GM23338 (cell line): ENCODE data around the gene DNAJC22. TPM values are rescaled to one million over a fixed set of nuclear protein-coding genes. Genes with fewer than 3 reads are reported as not detected.

ENCODE experiments used
- ATAC-seq: fragments of 200-7000 bp; cut with Tn5 transposase; 3 replicates; pipeline ENCODE4 v1.9.1; 2020
- DNase-seq: peaks from one replicate; pipeline ENCODE4 v3.0.0-alpha.2; 2015; ENCODE audit warnings: low spot score
- H2AFZ ChIP-seq: fragments of 200-600 bp; sonication (generic); 2 replicates; pipeline ENCODE4 v1.8.0; 2016; ENCODE audit warnings: antibody characterized with exemption, mild to moderate bottlenecking, moderate library complexity
- H3F3A ChIP-seq: fragments of 200-600 bp; sonication (generic); replicated peaks from 2 replicates; pipeline ENCODE4 v1.8.0; 2017; ENCODE audit warnings: antibody characterized with exemption, mixed run types, low read depth
- H3K27ac ChIP-seq: fragments of 200-600 bp; sonication (generic); 2 replicates; pipeline ENCODE4 v1.6.1; 2016; ENCODE audit warnings: low read depth
- H3K27me3 ChIP-seq: fragments of 200-600 bp; sonication (generic); 2 replicates; pipeline ENCODE4 v1.8.0; 2016; ENCODE audit warnings: mild to moderate bottlenecking, mixed run types, moderate library complexity; ENCODE audit not compliant: insufficient read depth
- H3K36me3 ChIP-seq: fragments of 200-600 bp; sonication (generic); 2 replicates; pipeline ENCODE4 v1.8.0; 2016; ENCODE audit warnings: mild to moderate bottlenecking; ENCODE audit not compliant: insufficient read depth
- H3K4me1 ChIP-seq: fragments of 200-600 bp; sonication (generic); 2 replicates; pipeline ENCODE4 v1.8.0; 2016; ENCODE audit warnings: mild to moderate bottlenecking, moderate library complexity; ENCODE audit not compliant: insufficient read depth
- H3K4me2 ChIP-seq: fragments of 200-600 bp; sonication (generic); 2 replicates; pipeline ENCODE4 v1.7.1; 2017; ENCODE audit warnings: mixed run types
- H3K4me3 ChIP-seq: fragments of 200-600 bp; sonication (generic); 2 replicates; pipeline ENCODE4 v1.6.1; 2016; ENCODE audit warnings: mixed run types
- H3K79me2 ChIP-seq: fragments of 200-600 bp; sonication (generic); replicated peaks from 2 replicates; pipeline ENCODE4 v1.8.0; 2017; ENCODE audit warnings: mild to moderate bottlenecking; ENCODE audit not compliant: insufficient read depth
- H3K9me2 ChIP-seq: fragments of 200-600 bp; sonication (generic); 2 replicates; pipeline ENCODE4 v1.8.0; 2017; ENCODE audit not compliant: insufficient read depth
- H4K20me1 ChIP-seq: fragments of 200-600 bp; sonication (generic); replicated peaks from 2 replicates; pipeline ENCODE4 v1.8.0; 2017; ENCODE audit warnings: mild to moderate bottlenecking; ENCODE audit not compliant: insufficient read depth
- H3K27ac Mint-ChIP-seq: 2 replicates; pipeline ENCODE4 v1.8.0; 2020; ENCODE audit warnings: inconsistent platforms, mild to moderate bottlenecking, moderate library complexity, mixed read lengths
- H3K27me3 Mint-ChIP-seq: 3 replicates; pipeline ENCODE4 v1.8.0; 2022; ENCODE audit warnings: low read depth, mild to moderate bottlenecking, moderate library complexity, mixed read lengths, inconsistent platforms; ENCODE audit not compliant: insufficient read depth, poor library complexity
- H3K36me3 Mint-ChIP-seq: 3 replicates; pipeline ENCODE4 v1.8.0; 2021; ENCODE audit warnings: low read depth, mild to moderate bottlenecking, inconsistent platforms, moderate library complexity, mixed read lengths
- H3K4me1 Mint-ChIP-seq: 3 replicates; pipeline ENCODE4 v1.8.0; 2020; ENCODE audit warnings: mild to moderate bottlenecking, inconsistent platforms, mixed read lengths
- H3K4me3 Mint-ChIP-seq: 3 replicates; pipeline ENCODE4 v1.8.0; 2021; ENCODE audit warnings: moderate library complexity, mild to moderate bottlenecking, inconsistent platforms, mixed read lengths
- H3K9me3 Mint-ChIP-seq: 3 replicates; pipeline ENCODE4 v1.8.0; 2020; ENCODE audit warnings: moderate library complexity, mild to moderate bottlenecking, inconsistent platforms, mixed read lengths
- POLR2AphosphoS5 ChIP-seq: IDR thresholded peaks from 2 replicates; pipeline ENCODE4 v1.6.1; 2016; ENCODE audit warnings: antibody characterized with exemption, low read depth
- polyA plus RNA-seq: library from polyadenylated mRNA; unstranded; fragments of >200 nt; fragmentation: Nextera tagmentation; extraction: Ambion mirVana; gene quantifications from 2 replicates; pipeline ENCODE4 v1.2.1, GENCODE V29; 2016
- total RNA-seq: library from RNA; depleted of rRNA; stranded (reverse); fragments of >200 nt; shearing (Covaris generic); gene quantifications from 2 replicates; pipeline ENCODE4 v1.2.3, GENCODE V29; 2014
- TF ChIP-seq, protein P1 (sequence below): fragments of 250-450 bp; sonication (Bioruptor Pico); IDR thresholded peaks from 2 replicates; pipeline ENCODE4 v1.5.0; 2020; ENCODE audit warnings: mild to moderate bottlenecking, moderate library complexity
- TF ChIP-seq, protein P2 (sequence below): IDR thresholded peaks from 2 replicates; pipeline ENCODE4 v1.6.1; 2016; ENCODE audit warnings: antibody characterized with exemption
- TF ChIP-seq, protein P3 (sequence below), 2 experiments: fragments of 200-600 bp in 1 of 2; sonication (generic) in 1 of 2; conservative IDR thresholded peaks; 2 replicates each; pipeline versions ENCODE4 v1.5.1 to v1.6.1; 2016 to 2017; ENCODE audit warnings: antibody characterized with exemption in 2 of 2, low read depth in 2 of 2, mild to moderate bottlenecking in 2 of 2, moderate library complexity in 1 of 2

The DNAJC22 gene
- total and polyA plus RNA-seq, 2 experiments from 2014 or later: 0.10 TPM; not detected in 1

DNA sequence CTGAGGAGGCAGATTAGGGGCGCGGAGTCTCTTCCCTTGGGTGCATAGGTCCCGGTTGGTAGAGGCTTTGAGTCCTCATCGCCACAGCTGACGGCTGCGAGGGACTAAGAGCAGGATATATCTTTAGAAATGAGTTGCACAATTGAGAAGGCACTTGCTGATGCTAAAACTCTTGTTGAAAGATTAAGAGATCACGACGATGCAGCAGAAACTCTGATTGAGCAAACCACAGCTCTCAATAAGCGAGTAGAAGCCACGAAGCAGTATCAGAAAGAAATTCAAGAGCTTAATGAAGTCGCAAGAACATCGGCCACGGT, 42.7 kb downstream of the DNAJC22 start (continued):
- TF ChIP-seq, protein P1, sequence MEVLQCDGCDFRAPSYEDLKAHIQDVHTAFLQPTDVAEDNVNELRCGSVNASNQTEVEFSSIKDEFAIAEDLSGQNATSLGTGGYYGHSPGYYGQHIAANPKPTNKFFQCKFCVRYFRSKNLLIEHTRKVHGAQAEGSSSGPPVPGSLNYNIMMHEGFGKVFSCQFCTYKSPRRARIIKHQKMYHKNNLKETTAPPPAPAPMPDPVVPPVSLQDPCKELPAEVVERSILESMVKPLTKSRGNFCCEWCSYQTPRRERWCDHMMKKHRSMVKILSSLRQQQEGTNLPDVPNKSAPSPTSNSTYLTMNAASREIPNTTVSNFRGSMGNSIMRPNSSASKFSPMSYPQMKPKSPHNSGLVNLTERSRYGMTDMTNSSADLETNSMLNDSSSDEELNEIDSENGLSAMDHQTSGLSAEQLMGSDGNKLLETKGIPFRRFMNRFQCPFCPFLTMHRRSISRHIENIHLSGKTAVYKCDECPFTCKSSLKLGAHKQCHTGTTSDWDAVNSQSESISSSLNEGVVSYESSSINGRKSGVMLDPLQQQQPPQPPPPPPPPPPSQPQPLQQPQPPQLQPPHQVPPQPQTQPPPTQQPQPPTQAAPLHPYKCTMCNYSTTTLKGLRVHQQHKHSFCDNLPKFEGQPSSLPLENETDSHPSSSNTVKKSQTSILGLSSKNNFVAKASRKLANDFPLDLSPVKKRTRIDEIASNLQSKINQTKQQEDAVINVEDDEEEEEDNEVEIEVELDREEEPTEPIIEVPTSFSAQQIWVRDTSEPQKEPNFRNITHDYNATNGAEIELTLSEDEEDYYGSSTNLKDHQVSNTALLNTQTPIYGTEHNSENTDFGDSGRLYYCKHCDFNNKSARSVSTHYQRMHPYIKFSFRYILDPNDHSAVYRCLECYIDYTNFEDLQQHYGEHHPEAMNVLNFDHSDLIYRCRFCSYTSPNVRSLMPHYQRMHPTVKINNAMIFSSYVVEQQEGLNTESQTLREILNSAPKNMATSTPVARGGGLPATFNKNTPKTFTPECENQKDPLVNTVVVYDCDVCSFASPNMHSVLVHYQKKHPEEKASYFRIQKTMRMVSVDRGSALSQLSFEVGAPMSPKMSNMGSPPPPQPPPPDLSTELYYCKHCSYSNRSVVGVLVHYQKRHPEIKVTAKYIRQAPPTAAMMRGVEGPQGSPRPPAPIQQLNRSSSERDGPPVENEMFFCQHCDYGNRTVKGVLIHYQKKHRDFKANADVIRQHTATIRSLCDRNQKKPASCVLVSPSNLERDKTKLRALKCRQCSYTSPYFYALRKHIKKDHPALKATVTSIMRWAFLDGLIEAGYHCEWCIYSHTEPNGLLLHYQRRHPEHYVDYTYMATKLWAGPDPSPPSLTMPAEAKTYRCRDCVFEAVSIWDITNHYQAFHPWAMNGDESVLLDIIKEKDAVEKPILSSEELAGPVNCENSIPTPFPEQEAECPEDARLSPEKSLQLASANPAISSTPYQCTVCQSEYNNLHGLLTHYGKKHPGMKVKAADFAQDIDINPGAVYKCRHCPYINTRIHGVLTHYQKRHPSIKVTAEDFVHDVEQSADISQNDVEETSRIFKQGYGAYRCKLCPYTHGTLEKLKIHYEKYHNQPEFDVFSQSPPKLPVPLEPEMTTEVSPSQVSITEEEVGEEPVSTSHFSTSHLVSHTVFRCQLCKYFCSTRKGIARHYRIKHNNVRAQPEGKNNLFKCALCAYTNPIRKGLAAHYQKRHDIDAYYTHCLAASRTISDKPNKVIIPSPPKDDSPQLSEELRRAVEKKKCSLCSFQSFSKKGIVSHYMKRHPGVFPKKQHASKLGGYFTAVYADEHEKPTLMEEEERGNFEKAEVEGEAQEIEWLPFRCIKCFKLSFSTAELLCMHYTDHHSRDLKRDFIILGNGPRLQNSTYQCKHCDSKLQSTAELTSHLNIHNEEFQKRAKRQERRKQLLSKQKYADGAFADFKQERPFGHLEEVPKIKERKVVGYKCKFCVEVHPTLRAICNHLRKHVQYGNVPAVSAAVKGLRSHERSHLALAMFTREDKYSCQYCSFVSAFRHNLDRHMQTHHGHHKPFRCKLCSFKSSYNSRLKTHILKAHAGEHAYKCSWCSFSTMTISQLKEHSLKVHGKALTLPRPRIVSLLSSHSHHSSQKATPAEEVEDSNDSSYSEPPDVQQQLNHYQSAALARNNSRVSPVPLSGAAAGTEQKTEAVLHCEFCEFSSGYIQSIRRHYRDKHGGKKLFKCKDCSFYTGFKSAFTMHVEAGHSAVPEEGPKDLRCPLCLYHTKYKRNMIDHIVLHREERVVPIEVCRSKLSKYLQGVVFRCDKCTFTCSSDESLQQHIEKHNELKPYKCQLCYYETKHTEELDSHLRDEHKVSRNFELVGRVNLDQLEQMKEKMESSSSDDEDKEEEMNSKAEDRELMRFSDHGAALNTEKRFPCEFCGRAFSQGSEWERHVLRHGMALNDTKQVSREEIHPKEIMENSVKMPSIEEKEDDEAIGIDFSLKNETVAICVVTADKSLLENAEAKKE (CRISPR knock-in tag): no peak
- TF ChIP-seq POLR2AphosphoS5: no peak
- TF ChIP-seq, protein P2, sequence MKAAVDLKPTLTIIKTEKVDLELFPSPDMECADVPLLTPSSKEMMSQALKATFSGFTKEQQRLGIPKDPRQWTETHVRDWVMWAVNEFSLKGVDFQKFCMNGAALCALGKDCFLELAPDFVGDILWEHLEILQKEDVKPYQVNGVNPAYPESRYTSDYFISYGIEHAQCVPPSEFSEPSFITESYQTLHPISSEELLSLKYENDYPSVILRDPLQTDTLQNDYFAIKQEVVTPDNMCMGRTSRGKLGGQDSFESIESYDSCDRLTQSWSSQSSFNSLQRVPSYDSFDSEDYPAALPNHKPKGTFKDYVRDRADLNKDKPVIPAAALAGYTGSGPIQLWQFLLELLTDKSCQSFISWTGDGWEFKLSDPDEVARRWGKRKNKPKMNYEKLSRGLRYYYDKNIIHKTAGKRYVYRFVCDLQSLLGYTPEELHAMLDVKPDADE: no peak
- TF ChIP-seq, protein P3, sequence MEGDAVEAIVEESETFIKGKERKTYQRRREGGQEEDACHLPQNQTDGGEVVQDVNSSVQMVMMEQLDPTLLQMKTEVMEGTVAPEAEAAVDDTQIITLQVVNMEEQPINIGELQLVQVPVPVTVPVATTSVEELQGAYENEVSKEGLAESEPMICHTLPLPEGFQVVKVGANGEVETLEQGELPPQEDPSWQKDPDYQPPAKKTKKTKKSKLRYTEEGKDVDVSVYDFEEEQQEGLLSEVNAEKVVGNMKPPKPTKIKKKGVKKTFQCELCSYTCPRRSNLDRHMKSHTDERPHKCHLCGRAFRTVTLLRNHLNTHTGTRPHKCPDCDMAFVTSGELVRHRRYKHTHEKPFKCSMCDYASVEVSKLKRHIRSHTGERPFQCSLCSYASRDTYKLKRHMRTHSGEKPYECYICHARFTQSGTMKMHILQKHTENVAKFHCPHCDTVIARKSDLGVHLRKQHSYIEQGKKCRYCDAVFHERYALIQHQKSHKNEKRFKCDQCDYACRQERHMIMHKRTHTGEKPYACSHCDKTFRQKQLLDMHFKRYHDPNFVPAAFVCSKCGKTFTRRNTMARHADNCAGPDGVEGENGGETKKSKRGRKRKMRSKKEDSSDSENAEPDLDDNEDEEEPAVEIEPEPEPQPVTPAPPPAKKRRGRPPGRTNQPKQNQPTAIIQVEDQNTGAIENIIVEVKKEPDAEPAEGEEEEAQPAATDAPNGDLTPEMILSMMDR (conservative IDR thresholded peaks at IDR 0.05; ENCODE audit: low read depth in 2 of 2): no peak

DNA sequence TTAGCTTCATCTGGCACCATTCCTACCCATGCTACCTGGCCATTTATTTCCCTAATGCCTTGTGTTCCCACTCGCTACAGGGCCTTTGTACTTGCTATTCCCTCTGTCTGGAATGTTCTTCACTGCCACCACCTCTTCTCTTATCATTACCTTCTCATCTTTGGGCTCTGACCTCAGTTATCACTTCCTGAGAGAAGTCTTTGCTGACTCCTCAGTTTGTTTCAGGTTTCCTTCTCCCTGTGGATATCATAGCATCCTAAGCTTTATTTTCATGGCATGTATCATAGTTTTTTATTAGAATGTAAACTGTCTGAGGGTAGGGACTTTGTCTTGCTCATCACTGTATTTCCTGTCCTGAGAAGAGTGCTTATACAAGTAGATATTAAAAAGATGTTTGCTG, 50.3 kb downstream of the DNAJC22 start:
- Histone ChIP-seq H3K4me1 (peaks cover 15% of the 10 kb centered on the region), H3K27ac (0 out of 2 replicates have a peak overlapping the region, but pooled peaks have one; percentile 39)
- TF ChIP-seq, protein P1 (CRISPR knock-in tag): no peak
- TF ChIP-seq, protein P2: no peak

More for the DNA sequence above, 50.3 kb downstream of the DNAJC22 start:
- Mint-ChIP-seq H3K9me3 (no peaks in the 10 kb centered on the region; the same call in 1 of the 3 replicates), H3K36me3 (peaks cover 11% of the 10 kb centered on the region; the same call in 2 of the 3 replicates), H3K27ac (no peak overlapping the region; the same call in 1 of the 2 replicates), H3K4me3 (no peak overlapping the region), H3K27me3 (peaks cover 1% of the 10 kb centered on the region), H3K4me1 (peaks cover 26% of the 10 kb centered on the region)
- Histone ChIP-seq H2AFZ (no peak overlapping the region), H4K20me1 (peaks cover 11% of the 10 kb centered on the region), H3K4me2 (no peak overlapping the region), H3K27me3 (no peaks in the 10 kb centered on the region), H3K79me2 (peaks cover 20% of the 10 kb centered on the region), H3K9me2 (no peaks in the 10 kb centered on the region), H3K4me3 (no peak overlapping the region), H3F3A (no peaks in the 10 kb centered on the region), H3K36me3 (0 out of 2 replicates have a peak, but pooled peaks cover 4% of the 10 kb centered on the region)
- DNase-seq: no peak
- ATAC-seq: no peak
